Mononuclear cell (primary cell): Measurements from ENCODE around the gene LRMDA. TPM values are rescaled to one million over a fixed set of nuclear protein-coding genes. Genes with fewer than 3 reads are reported as not detected.

Experiments
- H3K27me3 ChIP-seq: 2 replicates; pipeline ENCODE4 v1.6.0; 2011; ENCODE audit warnings: low read length, control low read depth; ENCODE audit not compliant: insufficient read depth
- H3K4me1 ChIP-seq: 2 replicates; pipeline ENCODE4 v1.5.1; 2011; ENCODE audit warnings: mild to moderate bottlenecking, low read length, control low read depth; ENCODE audit not compliant: insufficient read depth
- H3K4me3 ChIP-seq: 2 replicates; pipeline ENCODE4 v1.5.1; 2011; ENCODE audit warnings: mild to moderate bottlenecking, low read length, moderate library complexity
- H3K9me3 ChIP-seq: 2 replicates; pipeline ENCODE4 v1.5.1; 2011; ENCODE audit warnings: low read depth, mild to moderate bottlenecking, control low read depth, low read length
- total RNA-seq: library from RNA; depleted of rRNA; stranded (reverse); fragments of >200 nt; gene quantifications from one replicate; pipeline ENCODE4 v1.2.3, GENCODE V29; 2012

LRMDA gene
- total RNA-seq, 1 donor: 7.6 TPM

DNA sequence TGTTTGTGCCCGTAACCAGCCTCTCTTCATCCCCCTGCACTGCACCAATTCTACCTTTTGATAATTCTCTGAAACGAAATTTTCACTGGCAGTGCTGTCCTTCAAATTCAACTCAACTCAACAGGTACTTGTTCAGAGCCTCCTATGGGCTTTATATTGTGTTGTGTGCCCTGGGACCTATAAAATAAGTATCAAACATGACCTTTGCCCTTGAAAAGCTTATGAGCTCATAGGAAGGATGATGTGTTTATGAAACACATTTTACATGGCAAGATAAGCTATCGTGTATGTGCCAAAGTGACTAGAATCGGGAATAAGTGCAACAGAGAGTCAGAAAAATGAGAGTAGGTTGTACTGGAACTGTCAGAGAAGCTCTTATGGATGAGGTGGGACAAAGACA, 923.5 kb downstream of the LRMDA start:
- no peaks in the 10 kb centered on the region for H3K9me3 ChIP-seq
- no peaks in the 10 kb centered on the region for H3K4me1 ChIP-seq
- no peaks in the 10 kb centered on the region for H3K27me3 ChIP-seq
- no peak overlapping the region for H3K4me3 ChIP-seq

- H3K4me1 ChIP-seq: no peaks in the 10 kb centered on the region
- H3K9me3 ChIP-seq: no peaks in the 10 kb centered on the region
- no peaks in the 10 kb centered on the region for H3K27me3 ChIP-seq
- no peak overlapping the region for H3K4me3 ChIP-seq
These were observed 925.1 kb downstream of the LRMDA start for GRCh38 chr10:76356557-76356956.

DNA sequence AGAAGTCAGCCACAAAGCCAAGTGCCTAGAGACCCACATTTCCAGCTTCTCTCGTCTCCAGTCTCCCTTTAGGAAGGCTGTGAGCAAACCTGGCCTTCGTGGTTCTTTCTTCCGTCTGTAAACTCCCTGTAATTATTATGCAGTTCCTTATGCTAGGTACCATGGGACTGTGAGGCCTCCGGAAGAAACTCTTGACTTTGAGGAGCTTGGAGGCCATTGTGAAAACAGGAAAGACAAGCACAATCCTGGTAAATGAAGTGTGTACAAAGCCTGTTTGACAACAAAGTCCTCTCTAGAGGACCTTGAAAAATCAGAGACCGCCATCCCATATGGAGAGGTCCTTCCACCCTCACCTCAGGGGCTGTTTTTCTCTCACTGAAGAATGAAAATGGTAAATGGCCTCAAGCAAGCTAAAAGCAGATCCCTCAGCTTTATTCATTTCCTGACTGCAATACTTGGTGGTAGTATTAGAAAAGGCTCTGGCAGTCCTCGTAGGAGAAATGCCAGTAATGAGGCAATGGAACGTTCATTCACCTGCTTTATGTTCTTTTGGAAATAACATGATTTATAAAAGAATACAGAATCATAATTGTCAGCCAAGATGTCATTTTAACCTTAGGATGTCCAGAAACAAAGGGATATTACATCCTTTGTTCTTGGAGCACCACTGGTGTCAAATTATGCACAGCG, 926.4 kb downstream of the LRMDA start:
- H3K9me3 ChIP-seq: no peaks in the 10 kb centered on the region
- no peak overlapping the region for H3K4me3 ChIP-seq
- no peaks in the 10 kb centered on the region for H3K27me3 ChIP-seq
- no peaks in the 10 kb centered on the region for H3K4me1 ChIP-seq

- Histone ChIP-seq H3K27me3 (no peaks in the 10 kb centered on the region), H3K4me3 (no peak overlapping the region), H3K4me1 (no peaks in the 10 kb centered on the region), H3K9me3 (no peaks in the 10 kb centered on the region)
These were observed 927.4 kb downstream of the LRMDA start for GRCh38 chr10:76358743-76359395.

GRCh38 chr10:76375761-76376160, 944.3 kb downstream of the LRMDA start:
- Histone ChIP-seq H3K27me3 (no peaks in the 10 kb centered on the region), H3K4me3 (no peak overlapping the region), H3K4me1 (no peaks in the 10 kb centered on the region), H3K9me3 (no peaks in the 10 kb centered on the region)

DNA sequence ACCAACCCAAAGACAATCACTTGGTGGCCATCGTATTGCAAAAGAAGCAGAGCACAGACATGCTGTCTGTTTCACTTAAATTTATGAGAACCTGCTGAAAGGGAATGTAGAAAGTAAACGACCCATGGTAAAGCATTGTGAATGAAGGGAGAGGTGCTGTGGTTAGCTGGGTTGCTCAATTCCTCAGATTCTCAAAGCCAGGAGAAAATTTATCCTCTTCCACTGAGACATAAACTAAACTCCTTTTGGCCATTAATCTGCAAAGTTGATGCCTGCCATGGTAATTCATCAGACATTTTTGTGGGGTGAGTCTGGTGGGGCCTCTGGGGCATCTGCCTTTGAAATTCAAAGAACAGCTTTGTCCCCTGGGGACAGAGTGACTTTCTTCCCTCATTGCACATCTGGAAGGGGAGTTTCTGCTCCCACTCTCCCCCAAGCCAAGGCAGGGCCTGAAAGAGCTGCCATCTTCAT, 951.0 kb downstream of the LRMDA start:
- H3K27me3 ChIP-seq: no peaks in the 10 kb centered on the region
- H3K4me3 ChIP-seq: no peak overlapping the region
- no peaks in the 10 kb centered on the region for H3K9me3 ChIP-seq
- no peaks in the 10 kb centered on the region for H3K4me1 ChIP-seq

- H3K9me3 ChIP-seq: no peaks in the 10 kb centered on the region
- H3K4me1 ChIP-seq: no peaks in the 10 kb centered on the region
- no peaks in the 10 kb centered on the region for H3K27me3 ChIP-seq
- H3K4me3 ChIP-seq: no peak overlapping the region
These were observed 957.0 kb downstream of the LRMDA start for GRCh38 chr10:76388321-76389023.

DNA sequence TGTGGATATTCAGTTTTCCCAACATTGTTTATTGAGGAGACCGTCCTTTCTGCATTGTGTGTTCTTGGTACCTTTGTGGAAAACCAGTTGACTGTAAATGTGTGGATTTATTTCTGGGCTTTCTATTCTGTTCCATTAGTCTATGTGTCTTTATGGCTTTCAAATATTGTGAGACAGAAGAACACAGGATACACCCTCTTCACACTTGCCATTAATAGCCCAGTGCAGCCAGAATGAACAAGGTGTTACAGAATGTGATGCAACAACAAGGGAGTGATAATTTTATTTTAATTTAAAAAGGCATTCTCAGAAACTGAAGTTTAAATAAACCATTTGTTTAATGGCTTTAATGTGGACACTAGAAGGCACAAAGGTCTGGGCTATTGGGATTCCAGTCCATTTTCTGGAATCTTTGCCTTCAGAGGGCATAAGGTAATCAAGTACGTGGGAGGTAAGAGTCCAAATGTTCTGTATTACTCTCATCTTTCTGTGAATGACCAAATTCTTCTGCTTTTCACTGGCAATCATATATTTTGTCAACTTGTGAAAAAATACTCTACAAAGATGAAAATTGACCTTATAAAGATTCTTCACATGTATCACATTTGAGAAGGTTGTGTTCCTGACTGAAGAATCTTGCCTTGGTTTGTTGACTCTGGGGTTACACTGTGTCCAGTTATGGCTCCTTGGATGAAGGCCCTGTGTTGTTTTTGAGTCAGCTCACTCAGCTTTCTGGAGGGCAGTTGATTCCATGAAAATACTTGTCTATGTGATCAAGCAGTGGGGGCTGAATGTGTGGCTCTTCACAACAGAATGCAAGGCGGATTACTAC, 962.7 kb downstream of the LRMDA start:
- Histone ChIP-seq H3K4me3 (no peak overlapping the region), H3K9me3 (no peaks in the 10 kb centered on the region), H3K27me3 (no peaks in the 10 kb centered on the region), H3K4me1 (no peaks in the 10 kb centered on the region)

DNA sequence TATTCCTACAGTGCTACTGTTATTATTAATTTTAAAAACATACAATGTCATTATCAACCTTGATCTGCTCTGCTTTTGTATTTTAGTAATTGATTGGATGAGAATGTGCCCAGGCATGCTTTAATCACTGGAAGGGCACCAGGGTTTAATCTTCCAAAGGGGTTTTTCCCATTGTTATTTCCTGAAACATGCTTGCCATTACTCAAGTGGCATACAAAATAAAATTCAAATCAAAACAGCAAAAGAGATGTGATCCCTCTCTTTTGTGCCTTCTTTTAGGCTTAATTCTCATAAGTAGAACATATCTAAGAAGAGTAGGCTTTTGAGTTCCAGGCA, 963.3 kb downstream of the LRMDA start:
- H3K27me3 ChIP-seq: no peaks in the 10 kb centered on the region
- H3K4me1 ChIP-seq: no peaks in the 10 kb centered on the region
- no peaks in the 10 kb centered on the region for H3K9me3 ChIP-seq
- no peak overlapping the region for H3K4me3 ChIP-seq

DNA sequence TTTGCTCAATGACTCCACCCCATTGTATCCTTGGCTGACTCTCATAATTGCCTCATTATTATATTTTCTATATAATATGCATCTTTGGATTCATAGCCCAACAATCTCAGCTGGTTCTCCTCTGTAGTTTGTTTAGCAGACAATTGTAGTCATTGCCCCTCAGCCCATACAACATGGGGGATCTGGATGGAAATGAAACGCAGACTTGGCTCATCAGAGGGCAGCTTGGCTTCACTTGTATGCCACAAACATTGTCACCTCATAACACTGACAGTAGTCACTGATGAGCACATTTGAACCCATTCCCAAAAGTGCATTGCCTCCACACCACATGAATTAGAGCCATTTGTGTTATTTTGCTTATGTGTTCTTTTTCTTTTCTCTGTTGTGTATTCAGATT, 963.8 kb downstream of the LRMDA start:
- no peaks in the 10 kb centered on the region for H3K4me1 ChIP-seq
- H3K9me3 ChIP-seq: no peaks in the 10 kb centered on the region
- H3K4me3 ChIP-seq: no peak overlapping the region
- no peaks in the 10 kb centered on the region for H3K27me3 ChIP-seq

DNA sequence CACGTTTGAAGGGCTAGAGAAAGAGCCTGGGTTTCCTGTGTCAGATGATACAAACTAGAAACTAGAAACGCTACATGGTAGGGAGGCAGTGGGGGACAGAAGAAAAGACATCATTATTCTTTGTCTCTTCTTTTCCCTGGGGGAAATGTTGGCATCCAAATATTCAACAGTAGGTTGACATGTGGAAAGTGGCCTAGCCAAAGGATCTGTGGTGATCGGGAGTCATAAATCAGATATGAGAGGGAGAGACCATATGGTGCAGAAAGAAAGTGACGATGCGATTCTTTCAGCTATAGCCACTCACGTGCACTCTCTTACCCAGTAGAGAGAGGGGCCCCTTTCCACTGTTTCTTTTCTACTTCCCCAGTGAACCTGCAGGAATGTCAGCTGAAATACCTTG, 964.7 kb downstream of the LRMDA start:
- Histone ChIP-seq H3K9me3 (no peaks in the 10 kb centered on the region), H3K4me1 (no peaks in the 10 kb centered on the region), H3K27me3 (no peaks in the 10 kb centered on the region), H3K4me3 (no peak overlapping the region)

GRCh38 chr10:76397181-76398042, 966.0 kb downstream of the LRMDA start:
- H3K9me3 ChIP-seq: no peaks in the 10 kb centered on the region
- H3K4me1 ChIP-seq: no peaks in the 10 kb centered on the region
- no peaks in the 10 kb centered on the region for H3K27me3 ChIP-seq
- no peak overlapping the region for H3K4me3 ChIP-seq

GRCh38 chr10:76398043-76398710, 966.8 kb downstream of the LRMDA start:
- Histone ChIP-seq H3K9me3 (no peaks in the 10 kb centered on the region), H3K4me3 (no peak overlapping the region), H3K4me1 (no peaks in the 10 kb centered on the region), H3K27me3 (no peaks in the 10 kb centered on the region)

DNA sequence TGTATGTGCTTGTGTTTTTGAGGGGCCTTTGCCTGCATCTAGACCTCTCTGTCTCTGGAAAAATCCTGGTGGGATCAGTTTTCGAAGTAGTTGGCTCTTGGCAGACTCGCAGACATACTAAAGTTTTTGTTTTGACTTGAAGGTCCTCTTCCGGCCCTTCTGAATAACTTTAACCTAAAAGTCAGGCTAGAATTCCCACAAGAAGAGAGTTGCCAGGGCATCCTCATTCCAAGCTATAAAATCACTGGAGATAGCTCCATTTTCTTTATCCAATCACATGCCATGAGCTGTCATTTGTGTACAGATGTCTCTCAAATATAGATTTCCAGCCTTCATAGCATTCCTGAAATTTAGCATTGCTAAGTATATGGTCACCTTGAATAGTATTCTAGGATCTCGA, 967.8 kb downstream of the LRMDA start:
- no peaks in the 10 kb centered on the region for H3K9me3 ChIP-seq
- peaks cover 5% of the 10 kb centered on the region for H3K4me1 ChIP-seq
- H3K4me3 ChIP-seq: no peak overlapping the region
- no peaks in the 10 kb centered on the region for H3K27me3 ChIP-seq
